GM21717 (cell line): ENCODE results near the gene F8.
"Not testable (repeated sequence)": the region's sequence is repeated elsewhere in the genome, so short reads cannot be mapped to it uniquely, and the experiment has no call there.

ENCODE experiments used
- ATAC-seq: cut with Tn5 transposase; IDR thresholded peaks from one replicate; pipeline ENCODE4 v1.9.1; 2021; ENCODE audit warnings: mild to moderate bottlenecking, moderate library complexity; ENCODE audit not compliant: unreplicated experiment

Gene F8

DNA sequence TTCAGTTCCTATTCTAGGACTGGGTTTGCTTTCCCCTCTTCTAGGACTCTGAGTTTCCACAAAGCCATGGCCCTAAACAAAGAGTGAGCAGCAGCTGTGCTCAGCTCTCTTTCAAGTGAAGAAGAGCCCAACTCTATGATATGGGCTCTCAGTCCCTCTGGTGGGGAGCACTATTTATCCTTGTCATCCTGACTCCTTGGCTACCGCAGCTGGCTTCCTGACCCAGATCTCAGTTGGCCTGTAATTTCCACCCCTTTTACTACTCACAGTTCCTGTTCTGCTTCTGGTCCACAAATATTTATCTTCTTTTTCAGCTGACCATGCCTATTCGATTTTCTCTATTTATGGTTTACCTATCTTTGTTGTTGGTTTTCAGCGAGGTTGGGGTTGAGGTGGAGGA, 33.8 kb downstream of the F8 start:
- ATAC-seq, result no peak

DNA sequence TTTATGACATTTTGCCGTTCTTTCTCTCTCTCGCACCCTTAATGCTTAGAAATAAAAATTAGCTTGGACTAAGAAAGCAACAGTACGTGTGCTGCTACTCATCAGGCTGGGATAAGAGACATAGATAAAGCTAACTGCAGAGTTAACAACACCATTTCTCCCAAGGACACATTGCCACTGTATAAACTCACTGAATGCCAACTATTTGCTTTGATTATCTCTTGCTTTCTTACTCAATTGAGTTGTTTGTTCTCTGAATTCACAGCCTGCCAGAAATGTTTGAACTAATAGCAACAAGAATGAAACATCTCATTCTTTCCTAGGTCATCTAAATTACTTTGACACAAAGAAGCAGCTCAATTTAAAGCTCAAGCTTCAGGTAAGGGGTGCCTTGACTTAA, 34.6 kb downstream of the F8 start:
- no peak for ATAC-seq

DNA sequence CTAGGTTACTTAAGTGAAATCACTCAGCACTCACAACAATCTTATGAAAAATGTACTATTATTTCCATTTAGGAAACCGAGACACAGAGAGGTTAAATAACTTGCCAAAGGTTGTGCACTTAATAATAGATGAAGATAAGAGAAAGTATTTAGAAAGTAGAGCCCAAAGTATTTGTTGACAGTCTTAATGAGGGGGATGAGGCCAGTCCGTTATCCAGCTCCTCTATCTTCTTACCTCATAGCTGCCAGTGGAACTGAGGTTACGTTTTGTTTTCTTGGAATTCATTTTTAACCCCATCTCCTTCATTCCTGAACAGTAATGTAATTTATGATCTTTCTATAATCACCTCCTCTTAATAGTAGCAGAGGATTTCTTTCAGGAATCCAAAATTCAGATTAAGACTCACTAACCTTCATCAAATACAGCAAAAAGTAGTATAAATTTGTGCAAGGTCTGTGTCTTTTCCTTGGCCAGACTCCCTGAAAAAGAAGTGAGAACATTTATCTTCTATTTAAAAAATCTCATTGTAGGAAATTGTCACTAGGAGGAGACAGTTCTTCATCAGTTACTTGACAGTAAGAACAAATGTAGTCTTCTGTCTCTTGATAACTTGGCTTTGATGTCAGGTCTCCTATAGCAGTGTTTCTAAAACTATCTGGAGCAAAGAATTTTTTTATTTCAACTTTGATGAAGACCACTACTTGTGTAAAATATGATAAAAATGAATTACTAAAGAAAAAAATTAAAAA, 35.5 kb downstream of the F8 start:
- ATAC-seq, result no peak

DNA sequence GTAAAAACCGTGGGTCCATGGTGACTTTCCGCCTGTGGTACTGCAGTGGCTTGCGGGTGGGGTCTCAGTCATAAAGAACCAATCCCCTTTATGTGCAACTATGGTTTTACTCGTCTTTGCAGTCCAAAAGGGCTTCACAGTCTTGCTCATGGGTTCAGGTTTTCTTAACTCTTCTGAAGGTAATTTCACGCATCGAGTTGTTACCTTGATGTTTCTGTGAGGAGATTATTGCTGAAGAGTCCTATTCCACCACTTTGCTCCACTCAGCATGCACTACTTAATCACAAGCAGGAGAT, 41.5 kb downstream of the F8 start:
- peak; percentile 16 for ATAC-seq

DNA sequence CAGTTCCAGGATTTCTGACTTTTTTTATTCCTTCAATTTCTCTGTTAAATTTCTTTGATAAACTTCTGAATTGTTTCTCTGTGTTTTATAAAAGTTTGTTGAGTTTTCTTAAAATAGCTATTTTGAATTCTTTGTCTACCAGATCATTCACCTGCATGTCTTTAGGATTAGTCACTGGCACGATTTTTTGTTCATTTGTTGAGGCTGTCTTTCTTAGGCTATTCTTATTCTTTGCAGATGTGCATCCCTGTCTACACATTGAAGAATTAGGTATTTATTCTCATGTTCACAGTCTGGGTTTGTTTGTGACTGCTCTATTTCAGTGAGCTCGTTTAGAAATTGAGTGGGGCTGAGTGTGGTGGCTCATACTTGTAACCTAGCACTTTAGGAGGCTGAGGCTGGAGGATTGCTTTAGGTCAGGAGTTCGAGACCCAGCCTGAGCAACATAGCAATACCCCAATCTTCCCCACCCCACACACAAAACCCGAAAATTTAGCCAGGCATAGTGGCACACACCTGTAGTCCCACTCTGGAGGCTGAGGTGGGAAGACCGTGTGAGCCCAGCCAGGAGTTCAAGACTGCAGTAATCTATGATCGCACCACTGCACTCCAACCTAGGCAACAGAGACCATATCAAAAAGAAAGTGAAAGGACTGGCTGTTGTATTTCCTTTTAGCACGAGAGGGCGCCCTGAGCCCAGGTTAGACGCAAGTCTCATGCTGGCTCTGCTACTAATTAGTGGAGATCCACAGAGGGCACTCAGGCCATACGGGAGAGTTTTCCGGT, 42.0 kb downstream of the F8 start:
- peak; percentile 99 for ATAC-seq

DNA sequence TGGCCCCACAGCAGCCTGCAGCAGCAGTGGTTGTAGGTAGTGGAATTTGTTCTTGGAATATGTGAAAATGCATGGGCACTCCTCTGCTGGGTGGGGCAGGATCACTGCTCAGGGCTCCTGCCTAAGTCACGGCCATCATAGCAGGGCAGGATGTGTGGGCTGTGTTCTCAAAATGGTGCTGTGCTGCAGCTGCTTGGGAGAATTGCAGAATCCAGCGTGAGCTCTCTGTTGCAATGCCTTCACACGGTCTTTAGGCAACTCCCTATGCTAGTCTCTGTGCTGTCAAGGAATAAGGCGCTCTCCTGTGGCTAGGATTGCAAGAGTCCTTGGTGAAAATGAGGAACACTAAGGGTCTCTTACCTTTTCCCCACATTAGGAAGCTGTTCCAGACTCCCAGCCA, 42.9 kb downstream of the F8 start:
- no peak for ATAC-seq

DNA sequence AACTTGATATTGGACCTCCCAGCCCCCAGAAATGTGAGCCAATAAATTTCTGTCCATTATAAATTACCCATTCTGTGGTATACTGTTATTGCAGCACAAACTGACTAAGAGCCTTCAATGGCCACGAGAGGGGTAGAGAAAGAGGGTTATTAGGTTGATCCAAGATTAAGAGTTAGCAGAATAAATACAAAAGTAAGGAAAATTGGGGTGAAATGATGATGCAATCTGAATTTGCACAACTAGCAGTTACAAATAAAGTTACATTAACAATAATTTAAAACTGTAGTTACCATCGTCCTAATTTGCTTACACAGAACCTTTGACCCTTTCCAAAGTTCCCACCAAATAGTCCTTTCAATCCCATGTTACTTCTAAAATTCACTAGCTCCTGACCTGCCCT, 54.2 kb downstream of the F8 start:
- no peak for ATAC-seq

DNA sequence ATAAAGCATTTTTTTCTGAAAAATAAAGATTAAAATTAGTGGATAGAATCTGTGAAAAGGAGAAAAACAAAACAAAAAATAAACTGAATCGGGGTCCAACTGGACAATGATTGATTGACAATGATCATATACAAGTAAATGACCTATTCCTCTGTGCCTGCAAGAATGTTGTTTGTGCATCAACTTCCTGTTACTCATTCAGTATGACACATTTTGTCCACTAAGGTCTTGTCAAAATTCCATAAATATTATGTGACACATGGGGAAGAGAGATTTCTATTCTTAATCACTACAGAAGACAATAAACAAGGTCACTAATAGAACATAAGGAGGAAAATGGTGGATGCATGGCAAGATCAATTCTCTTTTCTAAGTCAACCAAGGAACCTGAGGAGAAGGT, 54.9 kb downstream of the F8 start:
- no peak for ATAC-seq

DNA sequence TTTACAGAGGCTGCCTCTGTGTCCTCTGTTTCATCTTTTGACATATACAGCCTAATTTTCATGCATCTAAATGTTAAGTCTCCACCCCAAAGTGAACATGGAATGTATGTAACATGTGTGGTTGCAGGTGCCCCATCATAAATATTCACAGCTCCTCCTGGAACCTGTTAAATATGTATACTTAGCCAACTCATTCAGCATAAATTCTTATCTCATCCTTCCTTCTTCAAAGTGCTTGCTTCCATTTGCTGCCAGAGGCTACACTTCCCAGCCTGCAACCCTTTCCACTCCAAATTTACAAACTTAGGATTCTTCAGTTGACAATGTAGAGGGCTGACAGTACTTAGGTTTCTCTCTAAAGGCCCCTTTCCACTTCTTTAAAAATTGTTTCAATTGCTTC, 60.6 kb downstream of the F8 start:
- no peak for ATAC-seq

DNA sequence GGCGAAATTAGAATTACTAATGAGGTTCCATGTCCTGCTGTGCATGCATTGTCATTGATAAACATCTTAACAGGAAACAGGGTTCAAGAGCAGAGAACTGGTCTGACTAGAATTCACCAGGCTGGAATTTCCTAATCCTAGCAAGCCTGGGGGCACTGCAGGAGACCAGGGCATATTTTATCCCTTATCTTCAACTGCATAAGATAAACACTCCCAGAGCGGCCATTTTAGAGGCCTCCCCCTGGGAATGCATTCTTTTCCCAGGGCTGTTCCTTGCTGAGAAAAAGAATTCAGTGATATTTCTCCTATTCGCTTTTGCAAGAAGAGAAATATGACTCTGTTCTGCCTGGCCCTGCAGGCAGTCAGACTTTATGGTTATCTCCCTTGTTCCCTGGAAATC, 66.7 kb downstream of the F8 start:
- not testable (repeated sequence) for ATAC-seq

DNA sequence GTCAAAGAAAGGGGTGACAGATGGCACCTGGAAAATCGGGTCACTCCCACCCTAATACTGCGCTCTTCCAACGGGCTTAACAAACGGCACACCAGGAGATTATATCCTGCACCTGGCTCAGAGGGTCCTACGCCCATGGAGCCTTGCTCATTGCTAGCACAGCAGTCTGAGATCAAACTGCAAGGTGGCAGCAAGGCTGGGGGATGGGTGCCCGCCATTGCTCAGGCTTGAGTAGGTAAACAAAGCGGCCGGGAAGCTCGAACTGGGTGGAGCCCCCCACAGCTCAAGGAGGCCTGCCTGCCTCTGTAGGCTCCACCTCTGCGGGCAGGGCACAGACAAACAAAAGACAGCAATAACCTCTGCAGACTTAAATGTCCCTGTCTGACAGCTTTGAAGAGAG, 83.3 kb downstream of the F8 start:
- ATAC-seq, result not testable (repeated sequence)

DNA sequence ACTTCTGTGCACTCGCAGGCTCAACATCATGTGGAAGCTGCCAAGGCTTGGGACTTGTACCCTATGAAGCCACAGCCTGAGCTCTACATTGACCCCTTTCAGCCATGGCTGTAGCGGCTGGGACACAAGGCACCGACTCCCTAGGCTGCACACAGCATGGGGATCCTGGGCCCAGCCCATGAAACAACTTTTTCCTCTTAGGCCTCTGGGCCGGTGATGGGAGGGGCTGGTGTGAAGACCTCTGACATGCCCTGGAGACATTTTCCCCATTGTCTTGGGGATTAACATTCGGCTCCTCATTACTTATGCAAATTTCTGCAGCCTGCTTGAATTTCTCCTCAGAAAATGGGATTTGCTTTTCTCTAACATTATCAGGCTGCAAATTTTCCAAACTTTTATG, 97.8 kb downstream of the F8 start:
- not testable (repeated sequence) for ATAC-seq

DNA sequence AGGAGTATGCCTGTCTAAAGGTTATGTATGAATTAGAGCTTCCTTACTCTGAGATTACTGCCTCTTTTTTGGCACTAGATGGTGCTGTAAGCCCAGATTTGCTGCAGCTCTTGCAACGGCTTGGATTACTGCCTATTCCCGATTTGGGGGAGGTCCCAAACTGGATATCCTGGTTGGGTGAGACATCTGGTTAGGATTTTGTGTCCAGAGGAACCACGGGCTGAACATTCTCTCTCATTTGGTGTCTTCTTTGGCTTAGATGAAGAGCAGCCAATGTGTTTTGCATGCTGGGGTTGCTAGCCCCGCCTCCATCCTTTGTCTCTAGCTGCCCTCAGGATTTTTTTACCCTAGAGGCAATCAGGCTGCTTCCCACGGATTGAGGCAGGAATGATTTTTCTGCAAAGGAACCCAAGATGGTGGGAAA, 104.5 kb downstream of the F8 start:
- peak; percentile 52 for ATAC-seq

DNA sequence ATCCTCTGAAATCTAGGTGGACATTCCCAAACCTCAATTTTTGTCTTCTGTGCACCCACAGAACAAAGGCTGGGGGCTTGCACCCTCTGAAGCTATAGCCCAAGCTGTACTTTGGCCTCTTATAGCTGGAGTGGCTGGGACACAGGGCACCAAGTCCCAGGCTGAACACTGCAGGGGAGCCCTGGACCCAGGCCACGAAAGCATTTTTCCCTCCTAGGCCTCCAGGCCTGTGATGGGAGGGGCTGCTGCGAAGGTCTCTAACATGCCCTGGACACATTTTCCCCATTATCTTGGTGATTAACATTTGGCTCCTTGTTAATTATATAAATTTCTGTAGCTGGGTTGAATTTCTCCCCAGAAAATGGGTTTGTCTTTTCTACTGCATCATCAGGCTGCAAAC, 108.5 kb downstream of the F8 start:
- no peak for ATAC-seq

DNA sequence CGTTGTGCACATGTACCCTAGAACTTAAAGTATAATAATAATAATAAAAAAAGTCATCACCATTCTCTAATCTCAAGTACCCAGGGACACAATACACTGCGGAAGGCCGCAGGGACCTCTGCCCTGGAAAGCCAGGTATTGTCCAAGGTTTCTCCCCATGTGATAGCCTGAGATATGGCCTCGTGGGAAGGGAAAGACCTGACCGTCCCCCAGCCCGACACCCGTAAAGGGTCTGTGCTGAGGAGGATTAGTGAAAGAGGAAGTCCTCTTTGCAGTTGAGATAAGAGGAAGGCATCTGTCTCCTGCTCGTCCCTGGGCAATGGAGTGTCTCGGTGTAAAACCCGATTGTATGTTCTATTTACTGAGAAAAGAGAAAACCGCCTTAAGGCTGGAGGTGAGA, 112.0 kb downstream of the F8 start:
- ATAC-seq, result not testable (repeated sequence)

DNA sequence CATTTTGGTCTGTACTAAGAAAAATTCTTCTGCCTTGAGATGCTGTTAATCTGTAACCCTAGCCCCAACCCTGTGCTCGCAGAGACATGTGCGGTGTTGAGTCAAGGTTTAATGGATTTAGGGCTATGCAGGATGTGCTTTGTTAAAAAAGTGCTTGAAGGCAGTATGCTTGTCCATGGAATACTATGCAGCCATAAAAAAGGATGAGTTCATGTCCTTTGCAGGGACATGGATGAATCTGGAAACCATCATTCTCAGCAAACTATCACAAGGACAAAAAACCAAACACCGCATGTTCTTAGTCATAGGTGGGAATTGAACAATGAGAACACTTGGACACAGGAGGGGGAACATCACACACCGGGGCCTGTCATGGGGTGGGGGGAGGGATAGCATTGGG, 112.5 kb downstream of the F8 start:
- ATAC-seq, result not testable (repeated sequence)

DNA sequence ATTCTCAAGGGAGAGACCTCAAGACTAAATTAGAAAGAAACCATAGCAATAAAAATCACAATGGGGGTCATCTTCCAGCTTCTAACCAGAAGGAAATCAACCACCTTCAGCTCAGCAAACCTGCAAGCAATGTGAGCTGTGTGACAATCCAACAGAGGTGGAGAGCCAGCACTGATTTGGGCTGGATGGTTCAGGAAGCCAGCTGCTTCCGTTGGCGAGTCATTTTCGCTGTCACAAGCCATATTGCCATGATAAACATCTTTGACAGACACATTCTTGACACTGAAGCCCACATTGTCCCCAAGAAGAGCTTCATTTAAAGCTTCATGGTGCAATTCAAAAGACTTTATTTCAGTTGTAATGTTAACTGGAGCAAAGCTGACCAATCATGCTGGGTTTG, 113.7 kb downstream of the F8 start:
- ATAC-seq, result no peak

DNA sequence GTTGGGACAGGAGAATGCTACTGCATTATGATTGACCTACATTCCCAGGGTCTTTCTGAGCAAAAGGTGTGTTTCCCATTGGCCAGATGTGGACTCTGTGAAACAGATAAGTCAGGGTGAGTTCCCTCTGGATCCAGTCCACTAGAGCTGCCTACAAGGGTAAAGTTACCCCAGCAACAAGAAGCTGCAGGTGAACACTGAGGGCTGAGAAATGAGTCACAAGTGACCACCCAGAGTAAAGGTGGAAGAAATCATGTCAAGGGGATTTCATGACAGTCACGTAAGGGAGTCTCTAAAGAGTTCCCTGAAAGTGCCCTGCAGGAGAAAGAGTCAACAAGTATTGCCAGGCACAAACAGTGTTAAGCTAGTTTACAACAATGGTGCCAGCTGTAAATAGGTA, 120.1 kb downstream of the F8 start:
- ATAC-seq, result no peak

DNA sequence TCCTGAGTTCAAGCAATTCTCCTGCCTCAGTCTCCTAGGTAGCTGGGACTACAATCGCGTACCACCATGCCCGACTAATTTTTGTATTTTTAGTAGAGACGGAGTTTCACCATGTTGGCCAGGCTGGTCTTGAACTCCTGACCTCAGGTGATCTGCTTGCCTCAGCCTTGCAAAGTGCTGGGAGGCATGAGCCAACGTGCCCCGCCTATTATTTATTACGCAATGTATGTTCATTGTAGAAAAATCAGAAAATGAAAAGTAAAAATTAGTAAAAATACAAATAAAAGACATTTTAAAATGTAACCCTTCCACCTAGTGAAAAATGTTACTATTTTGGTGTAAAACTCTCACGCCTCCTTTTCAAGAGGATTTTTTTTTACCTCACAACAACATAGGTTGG, 122.2 kb downstream of the F8 start:
- ATAC-seq, result no peak

DNA sequence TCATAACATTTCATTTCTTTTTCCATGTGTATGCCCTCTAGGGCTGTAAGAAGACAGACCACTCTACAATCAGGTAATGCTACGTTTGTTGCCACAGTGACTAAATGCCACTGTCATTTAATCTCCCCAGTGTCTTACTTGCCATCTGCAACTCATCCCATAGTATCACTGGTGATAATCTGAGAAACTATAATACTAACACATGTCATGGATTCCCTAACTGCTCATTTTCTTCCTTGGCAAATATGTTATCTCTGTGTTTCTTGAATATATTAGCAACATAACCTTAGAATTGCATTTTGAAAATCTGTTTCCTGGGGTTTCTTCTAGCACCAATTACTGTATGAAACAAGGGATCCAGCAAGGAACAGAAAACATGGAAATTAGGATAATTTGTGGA, 130.2 kb downstream of the F8 start:
- ATAC-seq, result no peak

DNA sequence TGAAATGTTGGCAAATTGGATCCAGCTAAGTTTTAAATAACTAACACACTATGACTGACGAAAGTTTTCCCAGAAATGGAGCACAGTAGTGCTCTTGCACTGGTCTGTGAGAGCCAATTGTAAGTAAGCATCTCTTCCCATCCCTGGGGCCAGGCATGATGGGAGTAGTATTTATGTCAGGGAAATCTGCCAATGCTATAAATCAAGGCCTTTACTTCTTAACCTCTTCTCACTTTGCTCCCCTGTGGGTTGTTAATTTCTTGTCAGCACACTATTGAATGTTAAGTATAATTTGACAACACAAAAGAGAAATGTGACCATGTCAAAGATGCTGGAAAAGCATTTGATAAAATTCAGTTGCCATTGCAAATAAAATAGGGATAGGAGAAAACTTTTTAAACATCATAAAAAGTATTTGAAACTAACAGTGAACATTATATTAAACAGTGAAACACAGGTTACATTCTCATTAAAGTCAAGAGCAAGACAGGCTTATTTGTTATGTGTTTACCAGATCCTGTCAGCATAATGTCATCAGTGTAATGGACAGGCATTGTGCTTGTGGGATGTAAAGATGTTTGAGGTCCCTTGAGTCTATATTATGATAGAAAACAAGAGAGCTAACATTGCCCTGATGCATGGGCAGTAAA, 131.4 kb downstream of the F8 start:
- no peak for ATAC-seq

DNA sequence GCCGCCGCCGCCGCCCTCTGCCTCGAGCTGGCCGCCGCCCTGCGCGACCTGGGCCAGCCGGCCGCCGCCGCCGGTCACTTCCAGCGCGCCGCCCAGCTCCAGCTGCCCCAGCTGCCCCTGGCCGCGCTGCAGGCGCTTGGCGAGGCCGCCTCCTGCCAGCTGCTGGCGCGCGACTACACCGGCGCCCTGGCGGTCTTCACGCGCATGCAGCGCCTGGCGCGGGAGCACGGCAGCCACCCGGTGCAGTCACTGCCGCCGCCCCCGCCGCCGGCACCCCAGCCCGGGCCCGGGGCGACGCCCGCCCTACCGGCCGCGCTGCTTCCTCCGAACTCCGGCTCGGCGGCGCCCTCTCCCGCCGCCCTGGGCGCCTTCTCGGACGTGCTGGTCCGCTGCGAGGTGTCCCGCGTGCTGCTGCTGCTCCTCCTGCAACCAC, 135.7 kb downstream of the F8 start:
- ATAC-seq, result peak; percentile 51
